ENCODE data around the gene FAM20C. TPM values are rescaled to one million over a fixed set of nuclear protein-coding genes. Genes with fewer than 3 reads are reported as not detected.

Gene FAM20C
- total RNA-seq, 4 donors from 2014 or later = 17.3 to 20.7 (median 19.8) TPM

DNA sequence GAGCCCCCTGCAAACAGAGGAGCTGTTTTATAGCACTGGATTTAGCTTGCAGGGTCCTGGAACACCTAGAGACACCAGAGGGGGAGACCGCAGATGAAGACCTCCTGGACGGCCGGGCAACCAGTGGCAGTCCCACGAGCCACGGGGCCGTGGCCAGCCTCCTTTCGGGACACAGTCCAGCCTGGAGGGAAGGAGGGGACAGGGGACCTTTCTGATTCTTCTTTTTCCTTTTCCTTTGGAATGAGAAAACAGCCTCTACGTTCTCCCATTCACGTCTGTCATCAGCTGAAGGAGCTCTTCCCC is 35.4 kb upstream of the FAM20C start:
- intact Hi-C loops (cut with DNase I; ENCODE audit: low total_unique reads) = no loop called here
- H3K4me3 ChIP-seq (ENCODE audit: low read depth, poor library complexity, severe bottlenecking) = no peak overlapping the region
- DNase-seq (ENCODE audit: low spot score in 2 of 2) = no peak
- TF ChIP-seq, protein P1, sequence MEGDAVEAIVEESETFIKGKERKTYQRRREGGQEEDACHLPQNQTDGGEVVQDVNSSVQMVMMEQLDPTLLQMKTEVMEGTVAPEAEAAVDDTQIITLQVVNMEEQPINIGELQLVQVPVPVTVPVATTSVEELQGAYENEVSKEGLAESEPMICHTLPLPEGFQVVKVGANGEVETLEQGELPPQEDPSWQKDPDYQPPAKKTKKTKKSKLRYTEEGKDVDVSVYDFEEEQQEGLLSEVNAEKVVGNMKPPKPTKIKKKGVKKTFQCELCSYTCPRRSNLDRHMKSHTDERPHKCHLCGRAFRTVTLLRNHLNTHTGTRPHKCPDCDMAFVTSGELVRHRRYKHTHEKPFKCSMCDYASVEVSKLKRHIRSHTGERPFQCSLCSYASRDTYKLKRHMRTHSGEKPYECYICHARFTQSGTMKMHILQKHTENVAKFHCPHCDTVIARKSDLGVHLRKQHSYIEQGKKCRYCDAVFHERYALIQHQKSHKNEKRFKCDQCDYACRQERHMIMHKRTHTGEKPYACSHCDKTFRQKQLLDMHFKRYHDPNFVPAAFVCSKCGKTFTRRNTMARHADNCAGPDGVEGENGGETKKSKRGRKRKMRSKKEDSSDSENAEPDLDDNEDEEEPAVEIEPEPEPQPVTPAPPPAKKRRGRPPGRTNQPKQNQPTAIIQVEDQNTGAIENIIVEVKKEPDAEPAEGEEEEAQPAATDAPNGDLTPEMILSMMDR (IDR thresholded peaks at IDR 0.05) = no peak
- TF ChIP-seq POLR2A (IDR thresholded peaks at IDR 0.05) = no peak
- WGBS, 2 donors = 87 to 95% methylated on average over 9 of the region's 9 CpGs

DNA sequence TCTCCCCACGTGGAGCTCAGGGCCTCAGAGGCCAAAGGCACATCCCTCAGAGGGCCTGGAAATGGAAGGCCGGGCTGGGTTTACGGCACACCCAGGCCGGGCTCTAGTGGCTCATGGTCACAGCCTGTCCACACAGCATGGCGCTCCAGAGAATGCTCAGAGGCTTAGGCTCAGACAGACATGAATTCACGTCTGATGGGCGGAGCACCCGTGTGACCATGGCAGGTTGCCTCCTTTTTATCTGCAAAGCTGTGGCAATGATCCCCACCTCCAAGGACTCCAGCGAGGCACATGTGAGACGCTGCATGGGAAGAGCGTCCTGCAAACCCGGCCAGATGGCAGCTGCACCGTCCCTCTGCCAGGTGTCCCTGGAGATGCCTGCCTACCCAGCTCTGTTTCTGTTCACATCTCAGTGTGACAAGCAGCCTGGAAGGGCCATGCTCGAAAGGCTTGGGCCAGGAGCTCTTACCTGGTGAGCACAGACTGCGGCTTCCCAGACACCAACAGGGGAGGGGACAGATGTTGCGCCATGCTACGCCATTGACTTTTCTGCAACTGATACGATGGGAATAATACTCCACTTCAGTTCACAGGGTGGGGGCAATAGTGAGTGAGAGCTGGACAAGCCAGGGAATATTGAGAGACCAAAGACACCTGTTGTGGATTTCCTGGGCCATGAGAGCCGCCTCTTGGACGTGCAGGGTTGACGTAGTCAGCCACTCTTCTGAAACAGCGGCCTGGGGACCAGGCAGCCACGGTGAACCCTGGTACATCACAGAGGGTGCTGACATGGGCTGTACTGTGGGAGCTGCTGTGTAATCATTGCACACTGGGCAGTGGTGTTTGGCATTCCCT is 34.4 kb upstream of the FAM20C start:
- intact Hi-C loops (cut with DNase I; ENCODE audit: low total_unique reads) = no loop called here
- DNase-seq (ENCODE audit: low spot score in 2 of 2) = no peak
- TF ChIP-seq, protein P1 (IDR thresholded peaks at IDR 0.05) = no peak
- TF ChIP-seq POLR2A (IDR thresholded peaks at IDR 0.05) = no peak
- 92 to 96% methylated on average over 21 to 23 of the region's 23 CpGs for WGBS, 2 donors
- no peak overlapping the region for H3K4me3 ChIP-seq (ENCODE audit: low read depth, poor library complexity, severe bottlenecking)

DNA sequence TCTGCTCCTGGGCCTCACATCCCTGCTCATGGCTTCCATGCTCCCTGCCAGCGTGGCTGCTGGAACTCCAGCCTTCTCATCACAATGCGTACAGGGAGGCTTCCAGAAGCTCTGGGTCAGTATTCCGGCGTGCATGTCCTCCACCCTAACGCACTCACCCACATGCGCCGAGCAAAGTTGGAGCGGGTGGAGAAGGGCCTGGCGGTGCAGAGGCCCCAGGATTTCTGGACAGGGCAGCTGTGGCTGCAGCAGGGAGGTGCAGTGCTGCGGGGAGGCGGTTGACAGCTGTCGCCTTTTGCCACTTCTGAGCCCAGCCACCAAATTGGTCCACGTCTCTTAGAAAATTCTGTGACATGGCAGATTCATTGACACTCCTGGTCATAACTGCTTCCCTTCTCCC is 33.6 kb upstream of the FAM20C start:
- no peak for TF ChIP-seq POLR2A (IDR thresholded peaks at IDR 0.05)
- 90 to 95% methylated on average over 13 of the region's 13 CpGs for WGBS, 2 donors
- intact Hi-C loops (cut with DNase I; ENCODE audit: low total_unique reads) = no loop called here
- DNase-seq (ENCODE audit: low spot score in 2 of 2) = no peak
- no peak overlapping the region for H3K4me3 ChIP-seq (ENCODE audit: low read depth, poor library complexity, severe bottlenecking)

DNA sequence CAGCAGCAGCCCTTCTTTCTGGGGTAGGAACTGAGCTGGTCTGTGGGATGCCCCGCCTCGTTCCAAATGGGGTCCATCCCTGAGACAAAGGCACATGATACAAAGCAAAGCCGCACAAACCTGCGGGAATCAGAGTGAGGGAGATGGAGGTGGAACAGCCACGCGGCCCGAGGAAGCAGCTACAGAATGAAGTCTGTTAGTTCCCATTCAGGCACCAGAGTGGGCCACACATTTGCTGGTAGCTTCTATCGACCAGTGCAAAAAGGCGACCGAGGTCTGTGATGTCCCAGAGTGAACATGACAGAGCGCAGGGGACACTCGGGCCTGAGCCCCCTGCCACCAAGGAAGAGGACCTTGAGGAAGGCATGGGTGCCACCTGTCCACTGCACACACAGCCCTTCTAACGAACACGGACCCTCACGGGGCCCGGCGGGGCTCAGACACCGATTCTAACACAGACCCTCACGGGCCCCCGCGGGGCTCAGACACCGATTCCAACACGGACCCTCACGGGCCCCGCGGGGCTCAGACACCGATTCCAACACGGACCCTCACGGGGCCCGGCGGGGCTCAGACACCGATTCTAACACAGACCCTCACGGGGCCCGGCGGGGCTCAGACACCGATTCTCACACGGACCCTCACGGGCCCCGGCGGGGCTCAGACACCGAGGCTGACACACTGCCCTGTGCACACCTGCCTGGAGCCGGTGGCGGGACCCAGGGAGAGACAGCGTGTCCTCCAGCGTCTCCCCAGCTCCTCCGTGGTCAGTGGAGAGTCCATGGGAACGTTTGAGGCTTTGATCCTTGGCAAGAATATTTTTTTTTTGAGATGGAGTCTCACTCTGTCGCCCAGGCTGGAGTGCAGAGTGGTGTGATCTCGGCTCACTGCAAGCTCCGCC is 32.8 kb upstream of the FAM20C start:
- H3K4me3 ChIP-seq (ENCODE audit: low read depth, poor library complexity, severe bottlenecking) = no peak overlapping the region
- TF ChIP-seq, protein P1 (IDR thresholded peaks at IDR 0.05) = no peak
- TF ChIP-seq POLR2A (IDR thresholded peaks at IDR 0.05) = no peak
- intact Hi-C loops (cut with DNase I; ENCODE audit: low total_unique reads) = no loop called here
- WGBS, 2 donors = 73 to 87% methylated on average over 50 of the region's 50 CpGs
- no peak for DNase-seq (ENCODE audit: low spot score in 2 of 2)

DNA sequence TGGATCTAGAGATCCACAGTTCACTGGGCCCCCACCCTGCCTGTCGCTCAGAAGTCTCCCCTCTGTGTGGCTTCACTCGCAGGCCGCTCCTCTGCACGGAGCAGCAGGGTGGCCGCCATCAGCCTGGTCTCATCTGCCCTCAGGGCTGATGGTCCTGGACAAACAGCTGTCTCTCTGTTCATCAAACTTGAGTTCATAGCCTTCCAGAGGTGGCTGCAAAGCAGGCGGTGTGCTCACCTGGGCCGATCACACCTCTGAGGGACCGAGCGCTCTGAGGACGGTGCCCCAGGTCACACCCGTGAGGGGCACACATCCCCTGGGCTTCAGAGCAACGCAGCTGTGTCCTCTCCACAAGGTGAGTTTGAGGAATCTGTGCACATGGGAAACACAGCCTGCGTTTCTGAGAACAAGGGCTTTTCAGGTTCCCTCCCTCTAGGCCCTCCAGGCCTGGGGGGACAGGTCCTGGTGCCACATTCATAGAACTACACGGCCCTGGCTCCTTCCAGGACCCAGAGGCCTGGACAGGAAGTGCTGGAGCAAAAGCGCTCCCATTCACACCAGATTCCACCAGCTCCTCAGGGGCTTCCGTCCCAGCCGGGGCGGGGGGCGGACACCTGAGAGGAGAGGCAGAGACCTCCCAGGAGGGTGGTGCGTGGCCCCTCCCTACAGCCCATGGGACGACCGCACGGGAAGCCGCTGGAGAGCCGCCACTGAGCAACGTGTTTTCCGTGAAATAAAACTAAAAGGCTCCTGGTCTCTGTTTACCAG is 31.2 kb upstream of the FAM20C start:
- no peak for TF ChIP-seq POLR2A (IDR thresholded peaks at IDR 0.05)
- TF ChIP-seq, protein P1 (IDR thresholded peaks at IDR 0.05) = no peak
- intact Hi-C loops (cut with DNase I; ENCODE audit: low total_unique reads) = loop anchor here (1.0 kb wide), 1 partner anchor 11 kb away; no protein-coding TSS in a partner anchor
- DNase-seq (ENCODE audit: low spot score in 2 of 2) = no peak
- WGBS, 2 donors = 63% methylated on average over 23 to 25 of the region's 27 CpGs
- H3K4me3 ChIP-seq (ENCODE audit: low read depth, poor library complexity, severe bottlenecking) = no peak overlapping the region
